ENCODE data around the gene SFXN2. TPM values are rescaled to one million over a fixed set of nuclear protein-coding genes. Genes with fewer than 3 reads are reported as not detected.

SFXN2 gene
- polyA plus RNA-seq, 1 of the 3 experiments (the other 2 are of a cell fraction) = 10.2 TPM

DNA sequence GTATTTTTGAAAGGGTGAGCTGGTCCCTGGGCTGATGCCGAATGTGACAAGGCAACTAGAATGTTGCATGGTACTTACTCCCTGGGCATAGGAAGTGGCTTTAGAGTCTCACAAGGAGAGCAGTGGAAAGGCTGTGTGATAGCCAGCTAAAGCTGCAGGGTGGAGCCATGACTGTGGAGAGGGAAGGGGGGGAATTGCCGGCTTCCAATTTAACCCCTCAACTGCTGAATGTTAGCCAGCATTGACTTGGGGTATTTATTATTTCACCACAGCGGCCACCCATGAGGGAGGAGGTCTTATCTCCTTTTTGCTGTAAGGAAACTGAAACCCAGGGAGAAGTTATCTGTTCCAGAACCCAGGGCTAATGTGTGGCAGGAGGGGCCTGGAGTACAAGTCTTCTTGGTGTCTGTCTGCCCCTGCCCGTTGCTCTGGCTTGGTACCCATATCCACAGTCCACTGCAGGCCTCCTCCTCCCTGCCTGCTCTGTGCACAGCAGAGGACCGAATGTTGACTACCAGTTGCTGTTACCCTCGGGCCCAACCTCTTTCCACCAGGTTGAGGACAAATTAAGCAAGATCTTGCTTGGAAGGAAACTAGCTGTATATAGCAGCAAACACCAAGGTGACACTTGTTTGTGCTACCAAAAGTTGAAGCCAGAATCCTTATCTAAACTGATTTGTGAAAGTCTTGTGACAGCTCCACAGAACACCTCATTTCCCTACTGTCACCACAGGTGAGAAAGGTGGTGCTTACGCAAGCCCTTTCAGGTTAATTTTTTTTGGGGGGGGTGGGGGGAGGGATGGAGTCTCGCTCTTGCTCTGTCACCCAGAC lies 66.9 kb downstream of the SFXN2 start:
- DNase-seq = no peak
- Histone ChIP-seq H3K4me1 (ENCODE audit: control insufficient read depth in 1 of 2, insufficient read depth in 2 of 2, low read depth in 1 of 2, low read length in 1 of 2) (peaks cover 28 to 46% of the 10 kb centered on the region in 2 experiments; a peak in 3 of 4 replicates), H3F3A (replicated peaks; ENCODE audit: insufficient read depth) (peaks cover 5% of the 10 kb centered on the region), H3K9me3 (no peaks in the 10 kb centered on the region), H2AFZ (ENCODE audit: low read depth) (no peak overlapping the region), H3K27ac (ENCODE audit: low read depth in 2 of 2, low read length in 1 of 2) (no peak overlapping the region; a peak in 1 of 4 replicates), H3K9ac (no peak overlapping the region), H3K27me3 (ENCODE audit: insufficient read depth) (no peaks in the 10 kb centered on the region), H3K79me2 (ENCODE audit: insufficient read depth) (peaks cover 62% of the 10 kb centered on the region; the same call in 1 of the 2 replicates), H3K4me2 (peak overlapping the region; percentile 68; the same call in 1 of the 2 replicates), H3K4me3 (ENCODE audit: low read depth in 2 of 2, low read length in 1 of 2) (no peak overlapping the region), H4K20me1 (ENCODE audit: insufficient read depth) (peaks cover 27% of the 10 kb centered on the region), H3K36me3 (replicated peaks in 1 of 2; ENCODE audit: control insufficient read depth in 1 of 2, insufficient read depth in 2 of 2, low read length in 1 of 2) (no peaks in the 10 kb centered on the region), H3K9me2 (no peaks in the 10 kb centered on the region)
- ChIA-PET POLR2A (interaction anchor here (1.2 kb wide), 1 partner anchor 16 kb away, joined by 3 read pairs; no protein-coding TSS in a partner anchor), CTCF (interaction anchor here (1.6 kb wide), 1 partner anchor 120 kb away, joined by 3 read pairs; no protein-coding TSS in a partner anchor)
- no peak for TF ChIP-seq RCOR1 (IDR thresholded peaks at IDR 0.05; ENCODE audit: low read length)
- no peak for TF ChIP-seq TAF1 (IDR thresholded peaks at IDR 0.05; ENCODE audit: borderline replicate concordance, low read depth, low read length)
- no peak for TF ChIP-seq GATA2 (CRISPR knock-in tag; IDR thresholded peaks at IDR 0.05)
- TF ChIP-seq, protein P1, sequence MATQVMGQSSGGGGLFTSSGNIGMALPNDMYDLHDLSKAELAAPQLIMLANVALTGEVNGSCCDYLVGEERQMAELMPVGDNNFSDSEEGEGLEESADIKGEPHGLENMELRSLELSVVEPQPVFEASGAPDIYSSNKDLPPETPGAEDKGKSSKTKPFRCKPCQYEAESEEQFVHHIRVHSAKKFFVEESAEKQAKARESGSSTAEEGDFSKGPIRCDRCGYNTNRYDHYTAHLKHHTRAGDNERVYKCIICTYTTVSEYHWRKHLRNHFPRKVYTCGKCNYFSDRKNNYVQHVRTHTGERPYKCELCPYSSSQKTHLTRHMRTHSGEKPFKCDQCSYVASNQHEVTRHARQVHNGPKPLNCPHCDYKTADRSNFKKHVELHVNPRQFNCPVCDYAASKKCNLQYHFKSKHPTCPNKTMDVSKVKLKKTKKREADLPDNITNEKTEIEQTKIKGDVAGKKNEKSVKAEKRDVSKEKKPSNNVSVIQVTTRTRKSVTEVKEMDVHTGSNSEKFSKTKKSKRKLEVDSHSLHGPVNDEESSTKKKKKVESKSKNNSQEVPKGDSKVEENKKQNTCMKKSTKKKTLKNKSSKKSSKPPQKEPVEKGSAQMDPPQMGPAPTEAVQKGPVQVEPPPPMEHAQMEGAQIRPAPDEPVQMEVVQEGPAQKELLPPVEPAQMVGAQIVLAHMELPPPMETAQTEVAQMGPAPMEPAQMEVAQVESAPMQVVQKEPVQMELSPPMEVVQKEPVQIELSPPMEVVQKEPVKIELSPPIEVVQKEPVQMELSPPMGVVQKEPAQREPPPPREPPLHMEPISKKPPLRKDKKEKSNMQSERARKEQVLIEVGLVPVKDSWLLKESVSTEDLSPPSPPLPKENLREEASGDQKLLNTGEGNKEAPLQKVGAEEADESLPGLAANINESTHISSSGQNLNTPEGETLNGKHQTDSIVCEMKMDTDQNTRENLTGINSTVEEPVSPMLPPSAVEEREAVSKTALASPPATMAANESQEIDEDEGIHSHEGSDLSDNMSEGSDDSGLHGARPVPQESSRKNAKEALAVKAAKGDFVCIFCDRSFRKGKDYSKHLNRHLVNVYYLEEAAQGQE (IDR thresholded peaks at IDR 0.05; ENCODE audit: low read depth, low read length) = no peak
- 73% methylated on average over 8 of the region's 8 CpGs for WGBS (ENCODE audit: low lambda C conversion rate)

DNA sequence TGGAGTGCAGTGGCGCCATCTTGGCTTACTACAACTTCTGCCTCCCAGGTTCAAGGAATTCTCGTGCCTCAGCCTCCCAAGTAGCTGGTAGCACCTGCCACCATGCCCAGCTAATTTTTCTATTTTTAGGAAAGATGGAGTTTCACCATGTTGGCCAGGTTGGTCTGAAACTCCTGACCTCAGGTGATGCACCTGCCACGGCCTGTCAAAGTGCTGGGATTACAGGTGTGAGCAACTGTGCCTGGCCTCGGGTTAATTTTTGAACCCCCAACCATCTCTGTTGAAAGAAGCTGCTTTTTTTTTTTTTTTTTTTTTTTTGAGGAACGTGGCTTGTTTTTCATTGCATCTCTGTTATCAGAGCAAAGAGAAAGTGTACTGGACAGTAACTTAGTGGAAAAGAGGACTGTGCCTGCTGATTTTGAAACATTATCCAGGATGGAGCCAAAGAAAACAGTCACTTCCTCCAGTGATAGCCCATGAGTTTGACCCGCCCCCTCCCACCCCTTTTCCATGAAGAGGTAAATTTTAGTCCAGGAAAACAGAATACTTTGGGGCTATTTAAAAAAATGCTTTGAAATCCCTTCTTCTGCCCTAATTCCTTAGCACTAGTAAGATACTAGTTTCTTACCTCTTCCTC lies 67.6 kb downstream of the SFXN2 start:
- Histone ChIP-seq H3K27me3 (ENCODE audit: insufficient read depth) (no peaks in the 10 kb centered on the region), H3K9ac (no peak overlapping the region), H2AFZ (ENCODE audit: low read depth) (no peak overlapping the region), H3K36me3 (replicated peaks in 1 of 2; ENCODE audit: control insufficient read depth in 1 of 2, insufficient read depth in 2 of 2, low read length in 1 of 2) (no peaks in the 10 kb centered on the region), H3K4me2 (peak overlapping the region; percentile 68), H3K79me2 (ENCODE audit: insufficient read depth) (peaks cover 70% of the 10 kb centered on the region; the same call in 1 of the 2 replicates), H4K20me1 (ENCODE audit: insufficient read depth) (peaks cover 27% of the 10 kb centered on the region), H3F3A (replicated peaks; ENCODE audit: insufficient read depth) (no peaks in the 10 kb centered on the region), H3K9me2 (no peaks in the 10 kb centered on the region), H3K9me3 (no peaks in the 10 kb centered on the region), H3K4me3 (ENCODE audit: low read depth in 2 of 2, low read length in 1 of 2) (no peak overlapping the region), H3K4me1 (ENCODE audit: control insufficient read depth in 1 of 2, insufficient read depth in 2 of 2, low read depth in 1 of 2, low read length in 1 of 2) (peaks cover 22 to 39% of the 10 kb centered on the region in 2 experiments; a peak in 2 of 4 replicates), H3K27ac (ENCODE audit: low read depth in 2 of 2, low read length in 1 of 2) (peak overlapping the region; percentile 29 to 34; a peak in 3 of 4 replicates)
- 58% methylated on average over 6 of the region's 6 CpGs for WGBS (ENCODE audit: low lambda C conversion rate)
- DNase-seq = no peak
- TF ChIP-seq YY1 (IDR thresholded peaks at IDR 0.05; ENCODE audit: low read depth) = no peak
- ChIA-PET POLR2A (interaction anchor here (1.2 kb wide), 1 partner anchor 17 kb away, joined by 3 read pairs; no protein-coding TSS in a partner anchor), CTCF (interaction anchor here (1.6 kb wide), 1 partner anchor 119 kb away, joined by 3 read pairs; no protein-coding TSS in a partner anchor)
